ENCODE results near the gene PATE1. TPM values are rescaled to one million over a fixed set of nuclear protein-coding genes. Genes with fewer than 3 reads are reported as not detected.

Gene PATE1
- total and polyA plus RNA-seq, 2 donors (not counting 3 experiments of a cell fraction or from before 2014, with no cell fraction given): not detected

GRCh38 chr11:125743681-125744080 lies 2.4 kb upstream of the PATE1 start:
- Histone ChIP-seq H3K79me2 (ENCODE audit: control insufficient read depth, insufficient read depth, low read length) (no peaks in the 10 kb centered on the region), H3K27ac (ENCODE audit: insufficient read depth, low read depth, low read length) (no peak overlapping the region), H3K36me3 (ENCODE audit: control insufficient read depth in 2 of 2, extremely low read depth in 1 of 2, insufficient read depth in 2 of 2, low read length in 2 of 2) (no peaks in the 10 kb centered on the region), H3K9me1 (replicated peaks; ENCODE audit: control insufficient read depth, extremely low read depth, insufficient read depth, low read length) (no peaks in the 10 kb centered on the region), H2AFZ (ENCODE audit: low read depth, low read length) (no peak overlapping the region), H3K27me3 (ENCODE audit: control insufficient read depth in 2 of 2, insufficient read depth in 2 of 2, low read length in 2 of 2) (peaks cover 2 to 8% of the 10 kb centered on the region in 2 experiments), H3K4me2 (ENCODE audit: insufficient read depth, low read length) (no peak overlapping the region), H3K4me1 (ENCODE audit: control insufficient read depth, extremely low read depth, insufficient read depth, low read length) (no peaks in the 10 kb centered on the region), H3K9me3 (replicated peaks; ENCODE audit: control insufficient read depth, insufficient read depth, low read length) (no peaks in the 10 kb centered on the region), H3K4me3 (replicated peaks in 1 of 3; ENCODE audit: insufficient read depth in 1 of 3, low read depth in 1 of 3, low read length in 3 of 3) (no peak overlapping the region), H3K9ac (replicated peaks; ENCODE audit: extremely low read depth, insufficient read depth, low read length) (no peak overlapping the region), H4K20me1 (replicated peaks; ENCODE audit: control insufficient read depth, extremely low read depth, insufficient read depth, low read length) (no peaks in the 10 kb centered on the region)
- ChIA-PET POLR2A (no interaction called here), CTCF (no interaction called here)
- TF ChIP-seq MYC (IDR thresholded peaks at IDR 0.05; ENCODE audit: low read depth, low read length): no peak
- no peak for TF ChIP-seq EZH2 (IDR thresholded peaks at IDR 0.05; ENCODE audit: borderline replicate concordance, low read depth, low read length, severe bottlenecking)
- no peak for TF ChIP-seq POLR2AphosphoS5 (IDR thresholded peaks at IDR 0.05; ENCODE audit: insufficient read depth, low read depth, low read length)
- TF ChIP-seq JUN (IDR thresholded peaks at IDR 0.05; ENCODE audit: borderline replicate concordance, insufficient read depth, insufficient read length, low read depth): no peak
- no peak for TF ChIP-seq CTCF (IDR thresholded peaks at IDR 0.05; ENCODE audit: extremely low read depth in 1 of 2, insufficient read depth in 1 of 2, low read depth in 1 of 2, low read length in 2 of 2)
- TF ChIP-seq, protein P1, sequence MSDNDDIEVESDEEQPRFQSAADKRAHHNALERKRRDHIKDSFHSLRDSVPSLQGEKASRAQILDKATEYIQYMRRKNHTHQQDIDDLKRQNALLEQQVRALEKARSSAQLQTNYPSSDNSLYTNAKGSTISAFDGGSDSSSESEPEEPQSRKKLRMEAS (IDR thresholded peaks at IDR 0.05; ENCODE audit: insufficient read depth, insufficient read length): no peak
- no peak for TF ChIP-seq FOS (IDR thresholded peaks at IDR 0.05; ENCODE audit: borderline replicate concordance, insufficient read depth, low read length)
- no peak for TF ChIP-seq GATA2 (IDR thresholded peaks at IDR 0.05; ENCODE audit: insufficient read depth, insufficient read length, low read depth, low read length)
- TF ChIP-seq POLR2A (IDR thresholded peaks at IDR 0.05; ENCODE audit: low read depth, low read length): no peak
- DNase-seq (ENCODE audit: low read depth, low spot score) (no peak), FAIRE-seq (no peak)
- dilution Hi-C loops (cut with MboI; ENCODE audit: extremely low pct_ligation_motif_present, low sequenced_read_pairs): no loop called here
- intact Hi-C loops (cut with micrococcal nuclease): no loop called here
- no TSS peak for BruUV-seq (replicated peaks)
